Mucosa of stomach (tissue), 1 donor: ENCODE measurements around the gene LRRC70.
"Not testable (repeated sequence)": the region's sequence is repeated elsewhere in the genome, so short reads cannot be mapped to it uniquely, and the experiment has no call there.

Experiments used
- H3K27me3 ChIP-seq: one replicate; pipeline ENCODE4 v1.7.0; 2013; ENCODE audit warnings: mild to moderate bottlenecking, low read length; ENCODE audit not compliant: control insufficient read depth, insufficient read depth
- H3K36me3 ChIP-seq: one replicate; pipeline ENCODE4 v1.7.0; 2013; ENCODE audit warnings: low read length; ENCODE audit not compliant: control insufficient read depth, insufficient read depth
- H3K4me1 ChIP-seq: one replicate; pipeline ENCODE4 v1.7.0; 2013; ENCODE audit warnings: mild to moderate bottlenecking, low read length; ENCODE audit not compliant: control insufficient read depth, insufficient read depth
- H3K4me3 ChIP-seq: one replicate; pipeline ENCODE4 v1.7.0; 2013; ENCODE audit warnings: low read length
- H3K9ac ChIP-seq: one replicate; pipeline ENCODE4 v1.7.0; 2013; ENCODE audit warnings: mild to moderate bottlenecking, low read length, moderate library complexity
- H3K9me3 ChIP-seq: one replicate; pipeline ENCODE4 v1.7.0; 2013; ENCODE audit warnings: mild to moderate bottlenecking, low read length, moderate library complexity; ENCODE audit not compliant: control insufficient read depth
- donor health status: Pancreatic carcinoma.

The LRRC70 gene

DNA sequence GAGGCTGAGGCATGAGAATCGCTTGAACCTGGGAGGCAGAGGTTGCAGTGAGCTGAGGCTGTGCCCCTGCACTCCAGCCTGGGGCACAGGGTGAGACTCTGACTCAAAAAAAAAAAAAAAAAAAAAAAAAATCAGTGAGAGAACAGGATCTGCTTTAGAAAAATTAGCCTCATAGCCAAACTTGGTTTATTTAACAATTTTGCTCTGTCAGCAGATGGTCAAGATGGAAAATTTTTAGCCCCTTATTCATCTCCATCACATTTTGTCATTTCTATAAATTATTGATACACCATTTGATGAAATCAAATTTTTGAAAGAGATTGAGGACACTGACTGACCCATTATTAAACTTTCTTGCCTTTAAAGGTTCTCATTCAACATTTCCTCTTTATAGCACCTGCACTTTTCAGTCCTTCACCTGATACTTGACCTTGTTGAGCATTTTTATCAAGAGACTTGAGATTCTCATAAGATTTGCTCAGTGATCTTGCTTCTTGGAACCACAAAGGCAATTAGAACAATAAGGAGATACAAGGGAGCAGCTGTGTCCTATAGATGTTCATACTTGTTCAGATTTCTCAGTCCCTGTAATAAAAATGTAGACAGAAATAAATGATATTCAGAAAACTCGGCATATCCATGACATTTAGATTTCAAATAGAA lies 38.1 kb downstream of the LRRC70 start:
- no peaks in the 10 kb centered on the region for H3K27me3 ChIP-seq
- H3K9me3 ChIP-seq: no peaks in the 10 kb centered on the region
- no peak overlapping the region for H3K4me3 ChIP-seq
- H3K4me1 ChIP-seq: no peaks in the 10 kb centered on the region
- no peak overlapping the region for H3K9ac ChIP-seq
- no peaks in the 10 kb centered on the region for H3K36me3 ChIP-seq

- Histone ChIP-seq H3K4me1 (no peaks in the 10 kb centered on the region), H3K4me3 (no peak overlapping the region), H3K36me3 (no peaks in the 10 kb centered on the region), H3K9ac (no peak overlapping the region), H3K9me3 (no peaks in the 10 kb centered on the region), H3K27me3 (no peaks in the 10 kb centered on the region)
Observed at GRCh38 chr5:62617943-62618342, 39.3 kb downstream of the LRRC70 start.

- H3K9ac ChIP-seq: no peak overlapping the region
- H3K4me1 ChIP-seq: no peaks in the 10 kb centered on the region
- H3K4me3 ChIP-seq: no peak overlapping the region
- no peaks in the 10 kb centered on the region for H3K9me3 ChIP-seq
- H3K36me3 ChIP-seq: no peaks in the 10 kb centered on the region
- no peaks in the 10 kb centered on the region for H3K27me3 ChIP-seq
Observed at GRCh38 chr5:62620761-62621160, 42.1 kb downstream of the LRRC70 start.

- no peak overlapping the region for H3K9ac ChIP-seq
- no peaks in the 10 kb centered on the region for H3K9me3 ChIP-seq
- H3K27me3 ChIP-seq: no peaks in the 10 kb centered on the region
- H3K4me1 ChIP-seq: no peaks in the 10 kb centered on the region
- H3K4me3 ChIP-seq: no peak overlapping the region
- no peaks in the 10 kb centered on the region for H3K36me3 ChIP-seq
Observed at GRCh38 chr5:62621280-62621679, 42.7 kb downstream of the LRRC70 start.

DNA sequence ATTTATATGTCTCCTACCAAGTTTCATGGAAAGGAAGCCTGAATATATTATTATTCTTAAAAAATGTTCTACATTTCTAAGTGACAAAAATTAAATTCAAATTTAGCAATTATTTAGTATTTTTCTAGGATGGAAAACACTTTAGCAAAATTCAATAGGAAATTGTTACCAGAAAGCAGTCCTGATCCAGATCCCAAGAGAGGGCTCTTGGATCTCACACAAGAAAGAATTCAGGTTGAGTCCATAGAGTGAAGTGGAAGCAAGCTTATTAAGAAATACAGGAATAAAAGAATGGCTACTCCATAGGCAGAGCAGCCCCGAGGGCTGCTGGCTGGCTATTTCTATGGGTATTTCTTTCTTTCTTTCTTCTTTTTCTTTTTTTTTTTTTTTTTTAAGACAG lies 44.7 kb downstream of the LRRC70 start:
- Histone ChIP-seq H3K9ac (no peak overlapping the region), H3K27me3 (no peaks in the 10 kb centered on the region), H3K36me3 (no peaks in the 10 kb centered on the region), H3K9me3 (no peaks in the 10 kb centered on the region), H3K4me3 (no peak overlapping the region), H3K4me1 (no peaks in the 10 kb centered on the region)

GRCh38 chr5:62624436-62624835 lies 45.8 kb downstream of the LRRC70 start:
- not testable (repeated sequence) for H3K9me3 ChIP-seq, H3K4me1 ChIP-seq, H3K36me3 ChIP-seq, H3K4me3 ChIP-seq, H3K27me3 ChIP-seq, H3K9ac ChIP-seq

DNA sequence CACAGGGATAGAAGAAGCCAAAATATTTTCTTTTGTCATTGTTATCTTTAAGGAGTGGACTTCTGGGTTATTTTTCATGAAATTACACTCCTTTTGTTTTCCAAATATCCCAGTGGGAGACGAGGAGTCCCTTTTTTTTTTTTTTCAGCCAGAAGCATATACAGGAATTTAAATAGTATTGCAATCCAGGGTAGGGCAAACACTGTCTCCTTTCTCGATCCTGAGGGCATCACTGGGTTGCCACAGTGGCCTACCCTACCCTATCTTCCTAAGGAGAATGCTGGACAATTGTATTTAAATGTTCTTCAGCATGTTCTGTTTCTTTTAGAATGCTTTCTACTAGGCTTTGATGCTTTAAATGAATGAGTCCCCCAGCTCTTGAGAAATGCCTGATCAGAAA lies 47.9 kb downstream of the LRRC70 start:
- Histone ChIP-seq H3K4me3 (no peak overlapping the region), H3K4me1 (no peaks in the 10 kb centered on the region), H3K9me3 (no peaks in the 10 kb centered on the region), H3K36me3 (no peaks in the 10 kb centered on the region), H3K9ac (no peak overlapping the region), H3K27me3 (no peaks in the 10 kb centered on the region)

DNA sequence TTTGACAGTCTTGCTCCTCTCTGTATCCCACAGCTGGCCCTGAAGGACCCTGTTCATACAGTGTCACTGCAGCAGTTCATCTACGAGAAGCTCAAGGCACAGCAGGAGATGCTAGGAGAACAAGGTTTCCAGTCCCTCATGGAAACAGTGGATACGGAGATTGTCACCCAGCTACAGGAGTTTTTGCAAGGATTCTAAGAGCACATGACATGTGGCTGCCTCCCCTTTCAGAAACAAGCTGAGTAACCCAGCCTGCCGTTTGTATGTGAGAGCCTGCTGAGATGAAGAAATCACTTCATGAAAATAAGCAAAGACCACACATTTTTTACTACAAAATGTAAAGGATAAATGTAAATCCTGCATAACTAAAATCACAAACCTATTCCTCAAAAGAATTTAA lies 48.5 kb downstream of the LRRC70 start:
- no peak overlapping the region for H3K4me3 ChIP-seq
- no peak overlapping the region for H3K9ac ChIP-seq
- no peaks in the 10 kb centered on the region for H3K36me3 ChIP-seq
- no peaks in the 10 kb centered on the region for H3K9me3 ChIP-seq
- no peaks in the 10 kb centered on the region for H3K27me3 ChIP-seq
- no peaks in the 10 kb centered on the region for H3K4me1 ChIP-seq

- Histone ChIP-seq H3K9ac (no peak overlapping the region), H3K9me3 (no peaks in the 10 kb centered on the region), H3K27me3 (no peaks in the 10 kb centered on the region), H3K4me1 (no peaks in the 10 kb centered on the region), H3K4me3 (no peak overlapping the region), H3K36me3 (no peaks in the 10 kb centered on the region)
Observed at GRCh38 chr5:62627901-62628300, 49.3 kb downstream of the LRRC70 start.
